CD4-positive, alpha-beta T cell treated with Interleukin-6 at 100 ng/mL for 8 hours (primary cell): Measurements from ENCODE around the gene CYP27A1.

ENCODE experiments used
- DNase-seq: peaks from one replicate; pipeline ENCODE4 v3.0.0-alpha.2; 2020; ENCODE audit warnings: mixed read lengths, low spot score

CYP27A1 gene

DNA sequence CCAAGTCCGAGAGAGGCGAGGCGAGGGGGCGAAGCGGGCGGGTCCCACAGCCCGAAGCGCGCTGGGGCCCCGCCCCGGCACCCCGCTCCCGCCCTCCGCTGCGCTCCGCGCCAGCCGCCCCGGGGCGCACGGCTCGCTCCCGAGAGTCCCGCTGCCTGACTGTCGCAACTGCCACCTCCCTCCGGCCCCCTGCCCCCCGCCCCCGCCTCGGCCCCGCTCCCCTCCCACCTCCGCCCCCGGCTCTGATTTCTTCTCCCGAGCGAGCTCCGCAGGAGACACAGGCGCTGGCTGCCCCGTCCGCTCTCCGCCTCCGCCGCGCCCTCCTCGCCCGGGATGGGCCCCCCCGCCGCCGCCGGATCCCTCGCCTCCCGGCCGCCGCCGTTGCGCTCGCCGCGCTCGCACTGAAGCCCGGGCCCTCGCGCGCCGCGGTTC is 77.6 kb downstream of the CYP27A1 start, which contains the start of gene WNT6:
Gene WNT6 (plus strand): TSS at position 250 of the 432 bp plus-strand sequence. CDS start 233 bp downstream, outside the sequence.
- no peak for DNase-seq

- no peak for DNase-seq
Measured at GRCh38 chr2:218859988-218860831, 78.3 kb downstream of the CYP27A1 start.

DNA sequence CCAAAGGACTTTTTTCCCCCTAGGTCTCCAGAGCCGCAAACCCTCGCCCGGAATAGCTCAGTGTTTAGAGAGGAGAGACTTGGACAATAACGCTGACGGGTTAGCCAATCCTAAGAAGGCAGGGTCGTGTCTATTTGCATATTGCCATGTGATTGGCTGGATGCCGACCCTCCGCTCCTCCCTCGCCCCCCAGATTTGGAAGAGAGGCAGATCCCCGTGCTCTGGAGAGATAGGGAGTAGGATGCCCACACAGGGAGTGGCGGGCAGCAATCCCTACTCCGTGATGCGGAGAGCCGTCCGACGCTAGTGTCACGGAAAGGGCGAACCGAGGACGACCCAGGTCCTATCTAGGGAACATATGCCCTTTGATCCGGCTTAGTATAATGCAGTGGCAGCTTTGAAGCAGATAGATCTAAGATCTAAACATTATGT is 79.0 kb downstream of the CYP27A1 start:
- DNase-seq, result no peak

GRCh38 chr2:218861645-218862318 is 79.8 kb downstream of the CYP27A1 start:
- DNase-seq, result no peak

GRCh38 chr2:218863021-218863520 is 81.1 kb downstream of the CYP27A1 start:
- no peak for DNase-seq
